GM21528 (cell line): Measurements from ENCODE around the gene POPDC2.

Experiments
- ATAC-seq: cut with Tn5 transposase; IDR thresholded peaks from one replicate; pipeline ENCODE4 v1.9.1; 2021; ENCODE audit warnings: mild to moderate bottlenecking, moderate library complexity; ENCODE audit not compliant: unreplicated experiment, low FRiP score

Gene POPDC2

GRCh38 chr3:119642746-119643473 is 17.5 kb downstream of the POPDC2 start:
- no peak for ATAC-seq

- ATAC-seq, result no peak
These were observed 19.0 kb downstream of the POPDC2 start for GRCh38 chr3:119641416-119641815.

- no peak for ATAC-seq
These were observed 20.7 kb downstream of the POPDC2 start for GRCh38 chr3:119639494-119640350.

GRCh38 chr3:119637679-119638477 is 22.5 kb downstream of the POPDC2 start:
- peak; percentile 36 for ATAC-seq

GRCh38 chr3:119636891-119637611 is 23.3 kb downstream of the POPDC2 start:
- no peak for ATAC-seq

- ATAC-seq, result no peak
These were observed 24.1 kb downstream of the POPDC2 start for GRCh38 chr3:119636249-119636648.

- ATAC-seq, result no peak
These were observed 24.7 kb downstream of the POPDC2 start for GRCh38 chr3:119635719-119636118.

GRCh38 chr3:119632829-119633228 is 27.6 kb downstream of the POPDC2 start:
- no peak for ATAC-seq

GRCh38 chr3:119632216-119632615 is 28.2 kb downstream of the POPDC2 start:
- ATAC-seq, result no peak

- no peak for ATAC-seq
These were observed 28.9 kb downstream of the POPDC2 start for GRCh38 chr3:119631516-119631915.

GRCh38 chr3:119630880-119631329 is 29.5 kb downstream of the POPDC2 start:
- no peak for ATAC-seq

GRCh38 chr3:119630128-119630879 is 30.1 kb downstream of the POPDC2 start:
- no peak for ATAC-seq

GRCh38 chr3:119628816-119629445 is 31.5 kb downstream of the POPDC2 start:
- ATAC-seq, result peak; percentile 32

GRCh38 chr3:119628390-119628789 is 32.0 kb downstream of the POPDC2 start:
- peak; percentile 50 for ATAC-seq

- no peak for ATAC-seq
These were observed 32.9 kb downstream of the POPDC2 start for GRCh38 chr3:119627461-119627860.

- no peak for ATAC-seq
These were observed 34.2 kb downstream of the POPDC2 start for GRCh38 chr3:119626196-119626595.

GRCh38 chr3:119625451-119626153 is 34.8 kb downstream of the POPDC2 start:
- no peak for ATAC-seq

GRCh38 chr3:119624002-119624720 is 36.2 kb downstream of the POPDC2 start:
- no peak for ATAC-seq
